Mammary epithelial cell (primary cell): ENCODE results near the gene COL18A1.

Experiments
- EZH2 ChIP-seq: IDR thresholded peaks from 2 replicates; pipeline ENCODE4 v1.6.1; 2012; ENCODE audit warnings: low read length, inconsistent platforms, borderline replicate concordance
- TF ChIP-seq, protein P1 (sequence below), 2 donors: IDR thresholded peaks in 1 of 2; conservative IDR thresholded peaks in 1 of 2; 2 replicates each; pipeline ENCODE4 v1.5.1; 2011 to 2012; ENCODE audit warnings: inconsistent platforms in 2 of 2, low read length in 2 of 2, mild to moderate bottlenecking in 2 of 2, control low read depth in 1 of 2, low read depth in 1 of 2; ENCODE audit not compliant: insufficient read depth in 1 of 2; ENCODE audit errors: extremely low read depth in 1 of 2

DNA sequence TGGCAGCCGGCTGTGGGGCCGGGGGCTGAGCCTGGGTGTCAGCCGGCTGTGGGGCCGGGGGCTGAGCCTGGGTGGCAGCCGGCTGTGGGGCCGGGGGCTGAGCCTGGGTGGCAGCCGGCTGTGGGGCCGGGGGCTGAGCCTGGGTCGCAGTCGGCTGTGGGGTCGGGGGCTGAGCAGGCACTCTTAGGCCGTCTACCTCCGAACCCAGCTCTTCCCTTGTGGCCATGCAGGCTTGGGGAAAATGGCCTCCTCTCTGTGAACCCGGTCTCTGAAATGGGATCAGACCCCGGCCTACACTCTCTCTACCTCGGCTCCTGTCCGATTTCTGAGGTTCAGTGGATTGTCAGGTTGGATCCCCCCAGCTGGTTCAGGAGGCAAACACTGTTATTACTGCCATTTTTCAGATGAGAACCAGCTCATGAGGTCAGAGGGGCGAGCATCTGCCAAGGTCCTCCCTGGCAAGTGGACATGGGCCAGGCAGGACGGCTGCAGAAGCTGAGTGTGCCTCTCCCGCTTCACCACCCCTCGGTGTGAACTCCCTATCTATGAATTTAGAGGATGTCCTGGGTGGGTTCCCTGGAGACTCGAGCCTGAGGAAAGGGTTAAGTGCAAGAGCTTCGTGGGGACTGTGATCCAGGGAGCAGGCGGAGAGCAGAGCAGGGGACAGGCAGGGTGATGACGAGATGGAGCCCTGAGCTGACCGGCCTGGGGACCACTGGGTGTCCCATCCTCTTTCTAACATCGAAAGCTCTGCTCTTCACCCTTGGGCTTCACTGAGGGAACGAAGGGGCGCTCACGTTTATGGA is 10.9 kb upstream of the COL18A1 start:
- TF ChIP-seq, protein P1, sequence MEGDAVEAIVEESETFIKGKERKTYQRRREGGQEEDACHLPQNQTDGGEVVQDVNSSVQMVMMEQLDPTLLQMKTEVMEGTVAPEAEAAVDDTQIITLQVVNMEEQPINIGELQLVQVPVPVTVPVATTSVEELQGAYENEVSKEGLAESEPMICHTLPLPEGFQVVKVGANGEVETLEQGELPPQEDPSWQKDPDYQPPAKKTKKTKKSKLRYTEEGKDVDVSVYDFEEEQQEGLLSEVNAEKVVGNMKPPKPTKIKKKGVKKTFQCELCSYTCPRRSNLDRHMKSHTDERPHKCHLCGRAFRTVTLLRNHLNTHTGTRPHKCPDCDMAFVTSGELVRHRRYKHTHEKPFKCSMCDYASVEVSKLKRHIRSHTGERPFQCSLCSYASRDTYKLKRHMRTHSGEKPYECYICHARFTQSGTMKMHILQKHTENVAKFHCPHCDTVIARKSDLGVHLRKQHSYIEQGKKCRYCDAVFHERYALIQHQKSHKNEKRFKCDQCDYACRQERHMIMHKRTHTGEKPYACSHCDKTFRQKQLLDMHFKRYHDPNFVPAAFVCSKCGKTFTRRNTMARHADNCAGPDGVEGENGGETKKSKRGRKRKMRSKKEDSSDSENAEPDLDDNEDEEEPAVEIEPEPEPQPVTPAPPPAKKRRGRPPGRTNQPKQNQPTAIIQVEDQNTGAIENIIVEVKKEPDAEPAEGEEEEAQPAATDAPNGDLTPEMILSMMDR (conservative IDR thresholded peaks at IDR 0.05 in 1 of 2, IDR thresholded peaks at IDR 0.05 in 1 of 2; ENCODE audit: extremely low read depth in 1 of 2, insufficient read depth in 1 of 2, low read depth in 1 of 2, low read length in 2 of 2) = no peak
- TF ChIP-seq EZH2 = no peak
